PC-3 (cell line): ENCODE data around the gene CKB. TPM values are rescaled to one million over a fixed set of nuclear protein-coding genes. Genes with fewer than 3 reads are reported as not detected.
A peak's percentile ranks its signal among the peaks of the same experiment; 100 is the strongest.

ENCODE experiments used
- ATAC-seq: fragments of 200-7000 bp; cut with Tn5 transposase; 2 replicates; pipeline ENCODE4 v1.9.1; 2020; ENCODE audit warnings: mild to moderate bottlenecking, moderate library complexity
- BruUV-seq: library from RNA; stranded (reverse); fragments of 400-500 nt; replicated peaks from 2 replicates; lab custom pipeline; 2021; lab: Mats Ljungman, UMichigan
- CTCF ChIA-PET: fragments of 300-600 bp; sonication (Branson Sonifier 250); formaldehyde crosslinking; loops from one replicate; lab custom pipeline; 2022; ENCODE audit warnings: antibody characterized with exemption; lab: Charles Lee
- POLR2A ChIA-PET: fragments of 300-600 bp; sonication (Branson Sonifier 250); formaldehyde crosslinking; loops from one replicate; lab custom pipeline; 2022; ENCODE audit warnings: antibody characterized with exemption; ENCODE audit not compliant: unreplicated experiment; lab: Charles Lee
- DNase-seq: peaks from one replicate; pipeline ENCODE4 v3.0.0-alpha.2; 2015
- H2AFZ ChIP-seq: fragments of 300-600 bp; sonication (generic); 2 replicates; pipeline ENCODE4 v1.6.0; 2016; ENCODE audit warnings: antibody characterized with exemption, low read length
- H3F3A ChIP-seq: fragments of 300-600 bp; sonication (generic); one replicate; pipeline ENCODE4 v1.6.0; 2017; ENCODE audit warnings: antibody characterized with exemption, low read length, control low read depth, mild to moderate bottlenecking; ENCODE audit not compliant: unreplicated experiment
- H3K27ac ChIP-seq: fragments of 300-600 bp; sonication (generic); 2 replicates; pipeline ENCODE4 v1.5.1; 2016; ENCODE audit warnings: mild to moderate bottlenecking, low read length
- H3K27me3 ChIP-seq: fragments of 300-600 bp; sonication (generic); 2 replicates; pipeline ENCODE4 v1.6.1; 2016; ENCODE audit warnings: low read length, mixed read lengths
- H3K36me3 ChIP-seq: fragments of 300-600 bp; sonication (generic); 2 replicates; pipeline ENCODE4 v1.6.1; 2016; ENCODE audit warnings: low read depth, mixed run types, low read length, mixed read lengths
- H3K4me1 ChIP-seq: fragments of 300-600 bp; sonication (generic); 2 replicates; pipeline ENCODE4 v1.5.1; 2016; ENCODE audit warnings: low read length; ENCODE audit not compliant: insufficient read depth
- H3K4me2 ChIP-seq: fragments of 300-600 bp; sonication (generic); 2 replicates; pipeline ENCODE4 v1.6.0; 2016; ENCODE audit warnings: low read length
- H3K4me3 ChIP-seq: fragments of 300-600 bp; sonication (generic); 2 replicates; pipeline ENCODE4 v1.5.1; 2016; ENCODE audit warnings: mild to moderate bottlenecking, low read length, mixed read lengths
- H3K79me2 ChIP-seq: fragments of 300-600 bp; sonication (generic); 2 replicates; pipeline ENCODE4 v1.6.1; 2017; ENCODE audit warnings: low read length, mixed read lengths
- H3K9ac ChIP-seq: fragments of 300-600 bp; sonication (generic); 2 replicates; pipeline ENCODE4 v1.6.0; 2016; ENCODE audit warnings: mild to moderate bottlenecking, low read length
- H3K9me2 ChIP-seq: fragments of 300-600 bp; sonication (generic); replicated peaks from 2 replicates; pipeline ENCODE4 v1.6.1; 2016; ENCODE audit warnings: mixed run types, low read length, mixed read lengths
- H3K9me3 ChIP-seq: fragments of 300-600 bp; sonication (generic); 2 replicates; pipeline ENCODE4 v1.6.1; 2016; ENCODE audit warnings: low read length, mixed read lengths
- H4K20me1 ChIP-seq: fragments of 300-600 bp; sonication (generic); 2 replicates; pipeline ENCODE4 v1.6.1; 2016; ENCODE audit warnings: low read length, mixed read lengths
- CTCF ChIP-seq: fragments of 300-600 bp; sonication (generic); conservative IDR thresholded peaks from 2 replicates; pipeline ENCODE4 v1.5.1; 2017; ENCODE audit warnings: antibody characterized with exemption, low read depth, mild to moderate bottlenecking, low read length
- EZH2 ChIP-seq: fragments of 300-600 bp; sonication (generic); IDR thresholded peaks from one replicate; pipeline ENCODE4 v1.6.1; 2017; ENCODE audit warnings: antibody characterized with exemption, mild to moderate bottlenecking, low read length; ENCODE audit not compliant: unreplicated experiment
- EZH2phosphoT487 ChIP-seq: fragments of 300-600 bp; sonication (generic); IDR thresholded peaks from 2 replicates; pipeline ENCODE4 v1.6.1; 2018; ENCODE audit warnings: mild to moderate bottlenecking, antibody characterized with exemption, low read length, borderline replicate concordance
- intact Hi-C: fragments of 100-400 bp; cut with micrococcal nuclease; formaldehyde crosslinking; loops from 2 replicates; pipeline ENCODE4 v1.9.0; 2023
- total RNA-seq: library from RNA; depleted of rRNA; stranded (reverse); fragments of >200 nt; gene quantifications from 2 replicates; pipeline ENCODE4 v1.2.3, GENCODE V29; 2014

The CKB gene
- total RNA-seq, 1 experiment from 2014 or later = 299 TPM

- Histone ChIP-seq H4K20me1 (peaks cover 7% of the 10 kb centered on the region; the same call in 1 of the 2 replicates), H2AFZ (no peak overlapping the region), H3K27me3 (no peaks in the 10 kb centered on the region), H3K9me2 (no peaks in the 10 kb centered on the region), H3K79me2 (0 out of 2 replicates have a peak, but pooled peaks cover 4% of the 10 kb centered on the region), H3K9me3 (no peaks in the 10 kb centered on the region), H3K27ac (no peak overlapping the region), H3K9ac (no peak overlapping the region), H3K4me2 (no peak overlapping the region), H3F3A (no peaks in the 10 kb centered on the region), H3K4me1 (peaks cover 9% of the 10 kb centered on the region), H3K36me3 (no peaks in the 10 kb centered on the region), H3K4me3 (no peak overlapping the region)
- POLR2A ChIA-PET = interaction anchor here (0.6 kb wide), 1 partner anchor 13 kb away, joined by 3 read pairs; no protein-coding TSS in a partner anchor
- CTCF ChIA-PET = interaction anchor here (0.6 to 2.0 kb wide), 4 partner anchors 21 to 39 kb away, joined by 3 to 7 read pairs (median 4); no protein-coding TSS in a partner anchor
- BruUV-seq = no TSS peak
- TF ChIP-seq EZH2phosphoT487 (no peak), EZH2 (no peak), CTCF (no peak)
- intact Hi-C loops = no loop called here
- ATAC-seq (no peak), DNase-seq (no peak)
Measured at GRCh38 chr14:103519043-103519836, 3.4 kb downstream of the CKB start.

- DNase-seq (peak; percentile 71), ATAC-seq (peak; percentile 35)
- Histone ChIP-seq H3K36me3 (no peaks in the 10 kb centered on the region), H3K4me1 (peaks cover 9% of the 10 kb centered on the region), H3K27ac (no peak overlapping the region), H3K27me3 (no peaks in the 10 kb centered on the region), H3K9me2 (no peaks in the 10 kb centered on the region), H3K4me3 (no peak overlapping the region), H3K9ac (no peak overlapping the region), H2AFZ (no peak overlapping the region), H3K4me2 (no peak overlapping the region), H3K79me2 (0 out of 2 replicates have a peak, but pooled peaks cover 4% of the 10 kb centered on the region), H4K20me1 (peaks cover 7% of the 10 kb centered on the region; the same call in 1 of the 2 replicates), H3F3A (no peaks in the 10 kb centered on the region), H3K9me3 (no peaks in the 10 kb centered on the region)
- ChIA-PET POLR2A (no interaction called here), CTCF (interaction anchor here (0.6 to 2.0 kb wide), 4 partner anchors 22 to 40 kb away, joined by 3 to 7 read pairs (median 4); no protein-coding TSS in a partner anchor)
- no peak for TF ChIP-seq EZH2phosphoT487
- no peak for TF ChIP-seq EZH2
- TF ChIP-seq CTCF = peak; percentile 97
- no TSS peak for BruUV-seq
- intact Hi-C loops = no loop called here
Measured at GRCh38 chr14:103518422-103519042, 4.1 kb downstream of the CKB start.
